GM12878 (cell line): ENCODE data around the gene CYP2J2. TPM values are rescaled to one million over a fixed set of nuclear protein-coding genes. Genes with fewer than 3 reads are reported as not detected.

Source experiments
- ATAC-seq: fragments of 200-7000 bp; cut with Tn5 transposase; 3 replicates; pipeline ENCODE4 v1.9.1; 2020; ENCODE audit warnings: mild to moderate bottlenecking, moderate library complexity
- BruUV-seq: library from RNA; stranded (reverse); fragments of 400-500 nt; replicated peaks from 2 replicates; lab custom pipeline; 2021; lab: Mats Ljungman, UMichigan
- CTCF ChIA-PET: fragments of 300-600 bp; sonication (Branson Sonifier 250); formaldehyde crosslinking; extraction: SDS; loops from one replicate; lab custom pipeline; 2021; ENCODE audit warnings: inconsistent platforms; lab: Yijun Ruan, JAX
- POLR2A ChIA-PET: fragments of 350-600 bp; formaldehyde crosslinking; extraction: SDS; loops from one replicate; lab custom pipeline; 2021; ENCODE audit warnings: inconsistent platforms; lab: Charles Lee
- RAD21 ChIA-PET: fragments of 300-600 bp; sonication (Branson Sonifier 250); formaldehyde crosslinking; loops from one replicate; lab custom pipeline; 2023; ENCODE audit warnings: antibody characterized with exemption; ENCODE audit not compliant: unreplicated experiment; lab: Charles Lee
- SMC1A ChIA-PET: fragments of 300-600 bp; sonication (Branson Sonifier 250); formaldehyde crosslinking; loops from one replicate; lab custom pipeline; 2023; ENCODE audit not compliant: unreplicated experiment, uncharacterized antibody; lab: Charles Lee
- DNase-seq: peaks from one replicate; pipeline ENCODE4 v3.0.0-alpha.2; 2011; ENCODE audit warnings: low read depth, low spot score
- FAIRE-seq: peaks from 3 replicates; lab custom pipeline; 2011; peaks lifted over from hg19 to GRCh38; lab: Jason Lieb, UNC
- H2AFZ ChIP-seq: 2 replicates; pipeline ENCODE4 v1.6.0; 2011; ENCODE audit warnings: low read depth, low read length, control low read depth; ENCODE audit not compliant: control insufficient read depth
- H3K27ac ChIP-seq: 2 replicates; pipeline ENCODE4 v1.5.1; 2011; ENCODE audit warnings: control low read depth; ENCODE audit not compliant: control insufficient read depth, insufficient read depth
- H3K27me3 ChIP-seq, 2 experiments: replicated peaks in 1 of 2; 2 replicates each; pipeline versions ENCODE4 v1.6.0 to v1.6.1; 2011; ENCODE audit warnings: low read length in 1 of 2; ENCODE audit not compliant: control insufficient read depth in 2 of 2, insufficient read depth in 2 of 2
- H3K36me3 ChIP-seq, 2 experiments: 2 replicates each; pipeline ENCODE4 v1.5.1; 2011; ENCODE audit warnings: low read length in 1 of 2; ENCODE audit not compliant: control insufficient read depth in 2 of 2, insufficient read depth in 2 of 2
- H3K4me1 ChIP-seq: 2 replicates; pipeline ENCODE4 v1.6.1; 2011; ENCODE audit warnings: mild to moderate bottlenecking, low read length, moderate library complexity, mixed read lengths; ENCODE audit not compliant: control insufficient read depth, insufficient read depth
- H3K4me2 ChIP-seq: 2 replicates; pipeline ENCODE4 v1.6.0; 2011; ENCODE audit warnings: control low read depth; ENCODE audit not compliant: control insufficient read depth, insufficient read depth
- H3K4me3 ChIP-seq: fragments of 200-600 bp; sonication (generic); 2 replicates; pipeline ENCODE4 v1.5.1; 2016
- H3K79me2 ChIP-seq: 2 replicates; pipeline ENCODE4 v1.6.0; 2011; ENCODE audit warnings: low read length; ENCODE audit not compliant: control insufficient read depth, insufficient read depth
- H3K9ac ChIP-seq: 2 replicates; pipeline ENCODE4 v1.8.0; 2011; ENCODE audit warnings: low read length, control low read depth, mixed read lengths; ENCODE audit not compliant: control insufficient read depth, insufficient read depth
- H3K9me3 ChIP-seq: replicated peaks from 3 replicates; pipeline ENCODE4 v1.5.1; 2011; ENCODE audit warnings: mild to moderate bottlenecking, low read length; ENCODE audit not compliant: control insufficient read depth, insufficient read depth
- H4K20me1 ChIP-seq: 2 replicates; pipeline ENCODE4 v1.6.0; 2011; ENCODE audit not compliant: control insufficient read depth, insufficient read depth
- PAX5 ChIP-seq: IDR thresholded peaks from 2 replicates; pipeline ENCODE4 v1.6.1; 2011; ENCODE audit warnings: low read depth, low read length, borderline replicate concordance
- TBL1XR1 ChIP-seq: IDR thresholded peaks from 2 replicates; pipeline ENCODE4 v1.6.1; 2012; ENCODE audit warnings: low read depth, low read length, improper control_type of control experiment
- TCF12 ChIP-seq: IDR thresholded peaks from 2 replicates; pipeline ENCODE4 v1.6.1; 2011; ENCODE audit warnings: low read depth, mild to moderate bottlenecking, low read length
- WGBS: methylation state at CpG from one replicate; pipeline ENCODE4 v1.1.6; 2016; ENCODE audit warnings: low lambda C conversion rate; ENCODE audit not compliant: insufficient replicate concordance, insufficient coverage; ENCODE audit errors: missing lambda C conversion rate; 5-methylcytosine and 5-hydroxymethylcytosine counted together
- in situ Hi-C: fragments of 300-500 bp; cut with MboI; formaldehyde crosslinking; loops from 9 replicates; pipeline ENCODE4 v1.14.3; 2018; ENCODE audit warnings: mixed read lengths
- intact Hi-C: fragments of 100-400 bp; cut with micrococcal nuclease; formaldehyde crosslinking; loops from one replicate; pipeline ENCODE4 v1.14.2; 2022; ENCODE audit not compliant: unreplicated experiment
- polyA plus RNA-seq, 11 experiments: library from polyadenylated mRNA; depleted of rRNA in 4 of 11; unstranded in 6 of 11; stranded (reverse) in 5 of 11; fragments of >200 nt; fragmentation: Nextera tagmentation in 4 of 11; fragmentation: Illumina TruSeq in 1 of 11; extraction: Ambion mirVana in 4 of 11; extraction: Trizol in 1 of 11; gene quantifications; 1 replicate in 1 of 11; 2 replicates in 10 of 11; pipeline versions ENCODE4 v1.2.1 to v1.2.3, GENCODE V29; 2011 to 2016; ENCODE audit warnings: inconsistent platforms in 2 of 11, missing spikeins in 2 of 11, low read depth in 1 of 11
- total RNA-seq, 4 experiments: library from RNA; depleted of rRNA in 3 of 4; stranded (reverse); fragments of >200 nt in 3 of 4; fragmentation: Illumina TruSeq in 1 of 4; extraction: Trizol in 1 of 4; gene quantifications; 2 replicates each; pipeline versions ENCODE4 v1.2.1 to v1.2.3, GENCODE V29; 2013 to 2021
- TF ChIP-seq, protein P1 (sequence below), 3 experiments: IDR thresholded peaks in 2 of 3; conservative IDR thresholded peaks in 1 of 3; 2 replicates each; pipeline ENCODE4 v1.5.1; 2011; ENCODE audit warnings: low read depth in 3 of 3, low read length in 3 of 3, mild to moderate bottlenecking in 3 of 3, control low read depth in 2 of 3, moderate library complexity in 2 of 3, inconsistent platforms in 1 of 3, mixed read lengths in 1 of 3; ENCODE audit not compliant: control insufficient read depth in 2 of 3, insufficient read depth in 1 of 3; ENCODE audit errors: extremely low read depth in 1 of 3
- TF ChIP-seq, protein P2 (sequence below): fragments of 450-650 bp; formaldehyde crosslinking; IDR thresholded peaks from 2 replicates; pipeline ENCODE4 v1.5.0; 2022; ENCODE audit warnings: mild to moderate bottlenecking, missing genetic modification characterization
- TF ChIP-seq, protein P3 (sequence below): fragments of 450-650 bp; IDR thresholded peaks from 2 replicates; pipeline ENCODE4 v1.6.1; 2018; ENCODE audit warnings: mild to moderate bottlenecking, low read depth, moderate library complexity; ENCODE audit not compliant: partially characterized antibody

The CYP2J2 gene
- total and polyA plus RNA-seq, 10 of the 15 experiments (the other 5 are each of a cell fraction or from before 2014, with no cell fraction given) = 0.06 to 0.34 (median 0.10) TPM; not detected in 3

DNA sequence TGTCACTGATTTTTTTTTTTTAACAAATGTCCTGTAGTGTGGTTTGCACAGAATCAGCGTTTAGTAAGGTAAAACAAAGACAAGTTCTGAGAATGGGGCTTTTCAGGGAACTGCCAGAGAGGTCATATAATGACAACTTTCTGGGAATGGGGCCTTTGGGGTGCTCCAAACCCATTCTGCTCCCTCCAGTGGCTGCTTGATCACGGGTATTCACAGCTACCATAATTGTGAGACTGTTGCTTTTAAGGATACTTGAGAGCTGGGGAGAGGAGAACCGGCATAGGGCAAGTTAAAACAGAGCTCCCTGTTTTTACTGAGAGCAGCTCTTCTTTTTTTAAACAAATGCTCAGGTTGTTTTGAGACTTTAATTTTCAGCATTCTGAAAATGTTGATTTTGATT, 48.2 kb downstream of the CYP2J2 start:
- no peaks in the 10 kb centered on the region for H4K20me1 ChIP-seq
- CTCF ChIA-PET = interaction anchor here (0.7 to 4.6 kb wide), 15 partner anchors 10 to 93 kb away, joined by 3 to 94 read pairs (median 4); no protein-coding TSS in a partner anchor
- no peaks in the 10 kb centered on the region for H3K4me1 ChIP-seq
- no peaks in the 10 kb centered on the region; the same call in 1 of the 3 replicates for H3K9me3 ChIP-seq
- TF ChIP-seq, protein P1, sequence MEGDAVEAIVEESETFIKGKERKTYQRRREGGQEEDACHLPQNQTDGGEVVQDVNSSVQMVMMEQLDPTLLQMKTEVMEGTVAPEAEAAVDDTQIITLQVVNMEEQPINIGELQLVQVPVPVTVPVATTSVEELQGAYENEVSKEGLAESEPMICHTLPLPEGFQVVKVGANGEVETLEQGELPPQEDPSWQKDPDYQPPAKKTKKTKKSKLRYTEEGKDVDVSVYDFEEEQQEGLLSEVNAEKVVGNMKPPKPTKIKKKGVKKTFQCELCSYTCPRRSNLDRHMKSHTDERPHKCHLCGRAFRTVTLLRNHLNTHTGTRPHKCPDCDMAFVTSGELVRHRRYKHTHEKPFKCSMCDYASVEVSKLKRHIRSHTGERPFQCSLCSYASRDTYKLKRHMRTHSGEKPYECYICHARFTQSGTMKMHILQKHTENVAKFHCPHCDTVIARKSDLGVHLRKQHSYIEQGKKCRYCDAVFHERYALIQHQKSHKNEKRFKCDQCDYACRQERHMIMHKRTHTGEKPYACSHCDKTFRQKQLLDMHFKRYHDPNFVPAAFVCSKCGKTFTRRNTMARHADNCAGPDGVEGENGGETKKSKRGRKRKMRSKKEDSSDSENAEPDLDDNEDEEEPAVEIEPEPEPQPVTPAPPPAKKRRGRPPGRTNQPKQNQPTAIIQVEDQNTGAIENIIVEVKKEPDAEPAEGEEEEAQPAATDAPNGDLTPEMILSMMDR (IDR thresholded peaks at IDR 0.05 in 2 of 3, conservative IDR thresholded peaks at IDR 0.05 in 1 of 3; ENCODE audit: control insufficient read depth in 2 of 3, extremely low read depth in 1 of 3, insufficient read depth in 1 of 3, low read depth in 3 of 3, low read length in 3 of 3) = no peak
- POLR2A ChIA-PET = no interaction called here
- SMC1A ChIA-PET = interaction anchor here (0.7 to 4.8 kb wide), 3 partner anchors 10 to 82 kb away, joined by 3 to 62 read pairs (median 3); no protein-coding TSS in a partner anchor
- no TSS peak for BruUV-seq
- no peak for FAIRE-seq
- no peak for DNase-seq
- no peak for ATAC-seq
- intact Hi-C loops (no loop called here), in situ Hi-C loops (no loop called here)
- RAD21 ChIA-PET = interaction anchor here (1.0 to 6.3 kb wide), 2 partner anchors 66 to 68 kb away, joined by 3 to 54 read pairs; no protein-coding TSS in a partner anchor
- no peak overlapping the region for H3K4me2 ChIP-seq
- no peaks in the 10 kb centered on the region for H3K27me3 ChIP-seq
- no peaks in the 10 kb centered on the region for H3K36me3 ChIP-seq
- H3K4me3 ChIP-seq = no peak overlapping the region
- WGBS = 43% methylated on average over 3 of the region's 3 CpGs
- H3K79me2 ChIP-seq = no peaks in the 10 kb centered on the region
- no peak overlapping the region for H2AFZ ChIP-seq
- no peak overlapping the region for H3K27ac ChIP-seq
- H3K9ac ChIP-seq = no peak overlapping the region

DNA sequence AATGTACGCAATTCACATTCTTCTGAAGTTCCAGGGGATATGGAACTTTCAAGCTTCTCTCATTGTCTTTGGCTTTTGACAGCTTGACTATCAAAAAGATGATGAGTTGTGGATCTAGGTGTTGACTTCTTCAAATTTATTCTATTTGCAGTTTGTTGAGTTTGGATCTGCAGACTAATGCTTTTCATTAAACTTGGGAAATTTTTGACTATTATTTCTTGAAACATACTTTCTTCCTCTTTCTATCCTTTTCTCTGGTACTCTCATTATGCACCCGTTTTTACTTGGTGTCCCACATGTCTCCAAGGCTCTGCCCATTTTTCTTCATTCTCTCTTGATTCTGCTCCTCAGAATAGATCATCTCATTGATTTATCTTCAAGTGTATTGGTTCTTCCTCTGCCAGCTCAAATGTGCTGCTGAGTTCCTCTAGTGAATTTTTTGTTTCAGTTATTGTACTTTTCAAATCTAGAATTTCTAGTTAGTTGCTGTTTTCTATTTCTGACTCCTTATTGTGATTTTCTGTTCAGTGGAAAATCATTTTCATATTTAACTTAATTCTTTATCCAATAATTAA, 49.4 kb downstream of the CYP2J2 start:
- in situ Hi-C loops = no loop called here
- WGBS = 58% methylated on average over 2 of the region's 2 CpGs
- TF ChIP-seq, protein P2, sequence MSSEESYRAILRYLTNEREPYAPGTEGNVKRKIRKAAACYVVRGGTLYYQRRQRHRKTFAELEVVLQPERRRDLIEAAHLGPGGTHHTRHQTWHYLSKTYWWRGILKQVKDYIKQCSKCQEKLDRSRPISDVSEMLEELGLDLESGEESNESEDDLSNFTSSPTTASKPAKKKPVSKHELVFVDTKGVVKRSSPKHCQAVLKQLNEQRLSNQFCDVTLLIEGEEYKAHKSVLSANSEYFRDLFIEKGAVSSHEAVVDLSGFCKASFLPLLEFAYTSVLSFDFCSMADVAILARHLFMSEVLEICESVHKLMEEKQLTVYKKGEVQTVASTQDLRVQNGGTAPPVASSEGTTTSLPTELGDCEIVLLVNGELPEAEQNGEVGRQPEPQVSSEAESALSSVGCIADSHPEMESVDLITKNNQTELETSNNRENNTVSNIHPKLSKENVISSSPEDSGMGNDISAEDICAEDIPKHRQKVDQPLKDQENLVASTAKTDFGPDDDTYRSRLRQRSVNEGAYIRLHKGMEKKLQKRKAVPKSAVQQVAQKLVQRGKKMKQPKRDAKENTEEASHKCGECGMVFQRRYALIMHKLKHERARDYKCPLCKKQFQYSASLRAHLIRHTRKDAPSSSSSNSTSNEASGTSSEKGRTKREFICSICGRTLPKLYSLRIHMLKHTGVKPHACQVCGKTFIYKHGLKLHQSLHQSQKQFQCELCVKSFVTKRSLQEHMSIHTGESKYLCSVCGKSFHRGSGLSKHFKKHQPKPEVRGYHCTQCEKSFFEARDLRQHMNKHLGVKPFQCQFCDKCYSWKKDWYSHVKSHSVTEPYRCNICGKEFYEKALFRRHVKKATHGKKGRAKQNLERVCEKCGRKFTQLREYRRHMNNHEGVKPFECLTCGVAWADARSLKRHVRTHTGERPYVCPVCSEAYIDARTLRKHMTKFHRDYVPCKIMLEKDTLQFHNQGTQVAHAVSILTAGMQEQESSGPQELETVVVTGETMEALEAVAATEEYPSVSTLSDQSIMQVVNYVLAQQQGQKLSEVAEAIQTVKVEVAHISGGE (CRISPR knock-in tag) = no peak
- TF ChIP-seq TBL1XR1 (no peak), TCF12 (no peak), PAX5 (no peak)
- TF ChIP-seq, protein P3, sequence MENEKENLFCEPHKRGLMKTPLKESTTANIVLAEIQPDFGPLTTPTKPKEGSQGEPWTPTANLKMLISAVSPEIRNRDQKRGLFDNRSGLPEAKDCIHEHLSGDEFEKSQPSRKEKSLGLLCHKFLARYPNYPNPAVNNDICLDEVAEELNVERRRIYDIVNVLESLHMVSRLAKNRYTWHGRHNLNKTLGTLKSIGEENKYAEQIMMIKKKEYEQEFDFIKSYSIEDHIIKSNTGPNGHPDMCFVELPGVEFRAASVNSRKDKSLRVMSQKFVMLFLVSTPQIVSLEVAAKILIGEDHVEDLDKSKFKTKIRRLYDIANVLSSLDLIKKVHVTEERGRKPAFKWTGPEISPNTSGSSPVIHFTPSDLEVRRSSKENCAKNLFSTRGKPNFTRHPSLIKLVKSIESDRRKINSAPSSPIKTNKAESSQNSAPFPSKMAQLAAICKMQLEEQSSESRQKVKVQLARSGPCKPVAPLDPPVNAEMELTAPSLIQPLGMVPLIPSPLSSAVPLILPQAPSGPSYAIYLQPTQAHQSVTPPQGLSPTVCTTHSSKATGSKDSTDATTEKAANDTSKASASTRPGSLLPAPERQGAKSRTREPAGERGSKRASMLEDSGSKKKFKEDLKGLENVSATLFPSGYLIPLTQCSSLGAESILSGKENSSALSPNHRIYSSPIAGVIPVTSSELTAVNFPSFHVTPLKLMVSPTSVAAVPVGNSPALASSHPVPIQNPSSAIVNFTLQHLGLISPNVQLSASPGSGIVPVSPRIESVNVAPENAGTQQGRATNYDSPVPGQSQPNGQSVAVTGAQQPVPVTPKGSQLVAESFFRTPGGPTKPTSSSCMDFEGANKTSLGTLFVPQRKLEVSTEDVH = no peak

More for the DNA sequence above, 49.4 kb downstream of the CYP2J2 start:
- FAIRE-seq = no peak
- no peaks in the 10 kb centered on the region for H4K20me1 ChIP-seq
- DNase-seq = no peak
- H2AFZ ChIP-seq = no peak overlapping the region
- H3K4me2 ChIP-seq = no peak overlapping the region
- POLR2A ChIA-PET = no interaction called here
- no peaks in the 10 kb centered on the region for H3K79me2 ChIP-seq
- RAD21 ChIA-PET = interaction anchor here (6.3 kb wide), 1 partner anchor 69 kb away, joined by 54 read pairs; no protein-coding TSS in a partner anchor
- no peaks in the 10 kb centered on the region for H3K4me1 ChIP-seq
- H3K27me3 ChIP-seq = no peaks in the 10 kb centered on the region
- no peak for ATAC-seq
- BruUV-seq = no TSS peak
- H3K9me3 ChIP-seq = no peaks in the 10 kb centered on the region; the same call in 1 of the 3 replicates
- SMC1A ChIA-PET = interaction anchor here (1.4 kb wide), 1 partner anchor 70 kb away, joined by 14 read pairs; no protein-coding TSS in a partner anchor
- CTCF ChIA-PET = interaction anchor here (1.1 to 2.4 kb wide), 3 partner anchors 9 to 70 kb away, joined by 3 to 14 read pairs (median 4); no protein-coding TSS in a partner anchor
- H3K4me3 ChIP-seq = no peak overlapping the region
- no peaks in the 10 kb centered on the region for H3K36me3 ChIP-seq
- intact Hi-C loops = no loop called here
- no peak overlapping the region for H3K27ac ChIP-seq
- H3K9ac ChIP-seq = no peak overlapping the region
